ENCODE results near the gene LIX1L. TPM values are rescaled to one million over a fixed set of nuclear protein-coding genes. Genes with fewer than 3 reads are reported as not detected.

Gene LIX1L
- total and polyA plus RNA-seq, 2 of the 13 experiments (the other 11 are each of a cell fraction or from before 2014, with no cell fraction given), result 8.1 to 24.9 TPM

DNA sequence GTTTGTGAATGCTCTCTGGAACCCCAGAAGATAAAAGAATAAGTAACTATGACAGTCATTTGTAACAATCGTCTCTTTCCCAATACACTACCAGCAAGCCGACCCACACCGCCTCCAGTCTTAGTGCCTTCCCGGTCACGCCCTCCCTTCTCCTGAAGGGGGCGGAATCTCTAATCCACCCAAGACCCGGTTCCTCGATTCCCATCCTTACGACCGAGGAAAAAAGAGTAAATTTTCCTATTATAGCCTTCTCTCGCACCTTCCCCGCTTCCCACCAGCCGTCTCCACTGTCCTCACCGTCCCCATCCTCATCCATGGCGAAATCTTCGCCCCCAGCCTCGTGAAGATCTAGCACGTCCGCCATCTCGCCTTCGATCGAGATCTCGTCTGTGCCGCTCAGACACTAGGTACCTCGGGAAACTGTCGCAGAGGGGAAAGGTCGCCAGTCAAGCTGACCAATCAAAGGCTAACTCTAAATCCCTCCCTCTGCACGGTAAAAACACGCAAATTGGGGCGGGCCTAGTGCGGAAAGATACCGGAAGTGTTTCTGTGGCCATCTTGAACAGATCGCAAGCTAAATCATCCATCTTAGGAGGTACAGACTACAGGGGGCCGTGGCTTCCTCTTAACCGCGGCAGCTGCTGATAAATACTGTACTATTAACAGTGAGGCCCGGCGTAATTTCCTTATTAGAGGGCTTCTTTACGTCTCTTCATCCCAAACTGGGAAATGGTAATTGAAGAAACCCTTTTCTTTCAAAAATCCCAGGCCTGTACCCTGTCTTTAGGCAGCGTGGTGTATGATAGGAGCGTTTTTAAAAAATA lies 30.5 kb downstream of the LIX1L start, which contains the start of gene RBM8A (continued):
- TF ChIP-seq, protein P1, sequence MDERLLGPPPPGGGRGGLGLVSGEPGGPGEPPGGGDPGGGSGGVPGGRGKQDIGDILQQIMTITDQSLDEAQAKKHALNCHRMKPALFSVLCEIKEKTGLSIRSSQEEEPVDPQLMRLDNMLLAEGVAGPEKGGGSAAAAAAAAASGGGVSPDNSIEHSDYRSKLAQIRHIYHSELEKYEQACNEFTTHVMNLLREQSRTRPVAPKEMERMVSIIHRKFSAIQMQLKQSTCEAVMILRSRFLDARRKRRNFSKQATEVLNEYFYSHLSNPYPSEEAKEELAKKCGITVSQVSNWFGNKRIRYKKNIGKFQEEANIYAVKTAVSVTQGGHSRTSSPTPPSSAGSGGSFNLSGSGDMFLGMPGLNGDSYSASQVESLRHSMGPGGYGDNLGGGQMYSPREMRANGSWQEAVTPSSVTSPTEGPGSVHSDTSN (CRISPR knock-in tag; IDR thresholded peaks at IDR 0.05), result no peak; the same call in 1 of the 2 replicates
- TF ChIP-seq ZNF773 (CRISPR knock-in tag; IDR thresholded peaks at IDR 0.05; ENCODE audit: borderline replicate concordance), result no peak
- TF ChIP-seq SRY (CRISPR knock-in tag; IDR thresholded peaks at IDR 0.05), result no peak
- peak; percentile 89 for TF ChIP-seq CREM (IDR thresholded peaks at IDR 0.05)
- no peak for TF ChIP-seq CREM (CRISPR knock-in tag; IDR thresholded peaks at IDR 0.05)
- TF ChIP-seq, protein P2, sequence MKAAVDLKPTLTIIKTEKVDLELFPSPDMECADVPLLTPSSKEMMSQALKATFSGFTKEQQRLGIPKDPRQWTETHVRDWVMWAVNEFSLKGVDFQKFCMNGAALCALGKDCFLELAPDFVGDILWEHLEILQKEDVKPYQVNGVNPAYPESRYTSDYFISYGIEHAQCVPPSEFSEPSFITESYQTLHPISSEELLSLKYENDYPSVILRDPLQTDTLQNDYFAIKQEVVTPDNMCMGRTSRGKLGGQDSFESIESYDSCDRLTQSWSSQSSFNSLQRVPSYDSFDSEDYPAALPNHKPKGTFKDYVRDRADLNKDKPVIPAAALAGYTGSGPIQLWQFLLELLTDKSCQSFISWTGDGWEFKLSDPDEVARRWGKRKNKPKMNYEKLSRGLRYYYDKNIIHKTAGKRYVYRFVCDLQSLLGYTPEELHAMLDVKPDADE (CRISPR knock-in tag; IDR thresholded peaks at IDR 0.05), result no peak
- TF ChIP-seq SOX13 (IDR thresholded peaks at IDR 0.05), result no peak
- TF ChIP-seq SOX13 (CRISPR knock-in tag; conservative IDR thresholded peaks at IDR 0.05 in 1 of 2, IDR thresholded peaks at IDR 0.05 in 1 of 2), result no peak
- no peak for TF ChIP-seq THYN1 (CRISPR knock-in tag; IDR thresholded peaks at IDR 0.05; ENCODE audit: borderline replicate concordance, low read depth)
- TF ChIP-seq ZNF558 (CRISPR knock-in tag; IDR thresholded peaks at IDR 0.05; ENCODE audit: borderline replicate concordance), result no peak
- TF ChIP-seq, protein P3, sequence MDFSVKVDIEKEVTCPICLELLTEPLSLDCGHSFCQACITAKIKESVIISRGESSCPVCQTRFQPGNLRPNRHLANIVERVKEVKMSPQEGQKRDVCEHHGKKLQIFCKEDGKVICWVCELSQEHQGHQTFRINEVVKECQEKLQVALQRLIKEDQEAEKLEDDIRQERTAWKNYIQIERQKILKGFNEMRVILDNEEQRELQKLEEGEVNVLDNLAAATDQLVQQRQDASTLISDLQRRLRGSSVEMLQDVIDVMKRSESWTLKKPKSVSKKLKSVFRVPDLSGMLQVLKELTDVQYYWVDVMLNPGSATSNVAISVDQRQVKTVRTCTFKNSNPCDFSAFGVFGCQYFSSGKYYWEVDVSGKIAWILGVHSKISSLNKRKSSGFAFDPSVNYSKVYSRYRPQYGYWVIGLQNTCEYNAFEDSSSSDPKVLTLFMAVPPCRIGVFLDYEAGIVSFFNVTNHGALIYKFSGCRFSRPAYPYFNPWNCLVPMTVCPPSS (IDR thresholded peaks at IDR 0.05), result no peak
- TF ChIP-seq, protein P4, sequence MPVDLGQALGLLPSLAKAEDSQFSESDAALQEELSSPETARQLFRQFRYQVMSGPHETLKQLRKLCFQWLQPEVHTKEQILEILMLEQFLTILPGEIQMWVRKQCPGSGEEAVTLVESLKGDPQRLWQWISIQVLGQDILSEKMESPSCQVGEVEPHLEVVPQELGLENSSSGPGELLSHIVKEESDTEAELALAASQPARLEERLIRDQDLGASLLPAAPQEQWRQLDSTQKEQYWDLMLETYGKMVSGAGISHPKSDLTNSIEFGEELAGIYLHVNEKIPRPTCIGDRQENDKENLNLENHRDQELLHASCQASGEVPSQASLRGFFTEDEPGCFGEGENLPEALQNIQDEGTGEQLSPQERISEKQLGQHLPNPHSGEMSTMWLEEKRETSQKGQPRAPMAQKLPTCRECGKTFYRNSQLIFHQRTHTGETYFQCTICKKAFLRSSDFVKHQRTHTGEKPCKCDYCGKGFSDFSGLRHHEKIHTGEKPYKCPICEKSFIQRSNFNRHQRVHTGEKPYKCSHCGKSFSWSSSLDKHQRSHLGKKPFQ (CRISPR knock-in tag; IDR thresholded peaks at IDR 0.05; ENCODE audit: insufficient replicate concordance), result peak; percentile 56
- no peak for TF ChIP-seq ZNF264 (CRISPR knock-in tag; IDR thresholded peaks at IDR 0.05)
- TF ChIP-seq ZNF138 (CRISPR knock-in tag; IDR thresholded peaks at IDR 0.05; ENCODE audit: low read depth), result no peak
- no peak for TF ChIP-seq PTBP1 (IDR thresholded peaks at IDR 0.05; ENCODE audit: low read depth, low read length, poor library complexity, severe bottlenecking)
- TF ChIP-seq ZKSCAN1 (IDR thresholded peaks at IDR 0.05; ENCODE audit: low read length), result no peak
- peak; percentile 94 for TF ChIP-seq YY1 (IDR thresholded peaks at IDR 0.05; ENCODE audit: insufficient read depth, insufficient replicate concordance, low read depth, low read length)
- no peak for TF ChIP-seq ETV6 (CRISPR knock-in tag; conservative IDR thresholded peaks at IDR 0.05)
- TF ChIP-seq, protein P5, sequence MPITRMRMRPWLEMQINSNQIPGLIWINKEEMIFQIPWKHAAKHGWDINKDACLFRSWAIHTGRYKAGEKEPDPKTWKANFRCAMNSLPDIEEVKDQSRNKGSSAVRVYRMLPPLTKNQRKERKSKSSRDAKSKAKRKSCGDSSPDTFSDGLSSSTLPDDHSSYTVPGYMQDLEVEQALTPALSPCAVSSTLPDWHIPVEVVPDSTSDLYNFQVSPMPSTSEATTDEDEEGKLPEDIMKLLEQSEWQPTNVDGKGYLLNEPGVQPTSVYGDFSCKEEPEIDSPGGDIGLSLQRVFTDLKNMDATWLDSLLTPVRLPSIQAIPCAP (CRISPR knock-in tag; IDR thresholded peaks at IDR 0.05; ENCODE audit: low read depth), result no peak
- TF ChIP-seq, protein P6, sequence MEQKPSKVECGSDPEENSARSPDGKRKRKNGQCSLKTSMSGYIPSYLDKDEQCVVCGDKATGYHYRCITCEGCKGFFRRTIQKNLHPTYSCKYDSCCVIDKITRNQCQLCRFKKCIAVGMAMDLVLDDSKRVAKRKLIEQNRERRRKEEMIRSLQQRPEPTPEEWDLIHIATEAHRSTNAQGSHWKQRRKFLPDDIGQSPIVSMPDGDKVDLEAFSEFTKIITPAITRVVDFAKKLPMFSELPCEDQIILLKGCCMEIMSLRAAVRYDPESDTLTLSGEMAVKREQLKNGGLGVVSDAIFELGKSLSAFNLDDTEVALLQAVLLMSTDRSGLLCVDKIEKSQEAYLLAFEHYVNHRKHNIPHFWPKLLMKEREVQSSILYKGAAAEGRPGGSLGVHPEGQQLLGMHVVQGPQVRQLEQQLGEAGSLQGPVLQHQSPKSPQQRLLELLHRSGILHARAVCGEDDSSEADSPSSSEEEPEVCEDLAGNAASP (CRISPR knock-in tag; IDR thresholded peaks at IDR 0.05; ENCODE audit: borderline replicate concordance), result peak; percentile 27; the same call in 1 of the 2 replicates
- peak; percentile 49; the same call in 1 of the 2 replicates for TF ChIP-seq NRL (CRISPR knock-in tag; IDR thresholded peaks at IDR 0.05; ENCODE audit: borderline replicate concordance)

Data from HepG2 (cell line).